Loucy (cell line): Measurements from ENCODE around the gene PDE9A.

ENCODE experiments used
- CTCF ChIP-seq: fragments of 200-600 bp; sonication (generic); conservative IDR thresholded peaks from 2 replicates; pipeline ENCODE4 v1.5.1; 2014; ENCODE audit warnings: mild to moderate bottlenecking, antibody characterized with exemption, low read length
- EZH2phosphoT487 ChIP-seq: fragments of 200-600 bp; IDR thresholded peaks from 2 replicates; pipeline ENCODE4 v1.6.1; 2018; ENCODE audit warnings: antibody characterized with exemption, mild to moderate bottlenecking, moderate library complexity, borderline replicate concordance

- TF ChIP-seq CTCF (no peak), EZH2phosphoT487 (no peak)
Measured at GRCh38 chr21:42770717-42771502, 117.5 kb downstream of the PDE9A start.
